HepG2 (cell line): ENCODE data around the gene SRRM3.

Source experiments
- CTCF ChIP-seq: sonication (generic); formaldehyde crosslinking; IDR thresholded peaks from 2 replicates; pipeline ENCODE4 v1.5.0; 2020; ENCODE audit warnings: mild to moderate bottlenecking, missing genetic modification reagents, moderate library complexity
- ERF ChIP-seq: IDR thresholded peaks from 2 replicates; pipeline ENCODE4 v1.6.1; 2018; ENCODE audit warnings: missing biosample characterization, missing genetic modification reagents
- KDM1A ChIP-seq: IDR thresholded peaks from 2 replicates; pipeline ENCODE4 v1.6.1; 2016; ENCODE audit warnings: missing compliant biosample characterization
- MBNL3 ChIP-seq: fragments of 250-450 bp; sonication (Bioruptor Pico); conservative IDR thresholded peaks from 2 replicates; pipeline ENCODE4 v1.8.0; 2022; ENCODE audit warnings: mild to moderate bottlenecking, inconsistent platforms
- NFKB2 ChIP-seq: sonication (generic); formaldehyde crosslinking; IDR thresholded peaks from 2 replicates; pipeline ENCODE4 v1.4.0; 2020; ENCODE audit warnings: missing genetic modification reagents, borderline replicate concordance
- RFX5 ChIP-seq: IDR thresholded peaks from 2 replicates; pipeline ENCODE4 v1.6.1; 2011; ENCODE audit warnings: low read depth, low read length, improper control_type of control experiment
- SRSF4 ChIP-seq: fragments of 200-400 bp; formaldehyde crosslinking; IDR thresholded peaks from one replicate; pipeline ENCODE4 v1.6.1; 2018; ENCODE audit warnings: mild to moderate bottlenecking, low read depth, low read length, moderate library complexity; ENCODE audit not compliant: poor library complexity, severe bottlenecking

GRCh38 chr7:76294344-76295024 is 92.8 kb downstream of the SRRM3 start:
- TF ChIP-seq CTCF (CRISPR knock-in tag) (peak; percentile 38), NFKB2 (peak; percentile 30; the same call in 1 of the 2 replicates), KDM1A (CRISPR knock-in tag) (no peak), MBNL3 (CRISPR knock-in tag) (no peak), ERF (CRISPR knock-in tag) (no peak), SRSF4 (no peak), RFX5 (no peak)
